GM20431 (cell line): ENCODE measurements around the gene CD300LB.
"Not testable (repeated sequence)": the region's sequence is repeated elsewhere in the genome, so short reads cannot be mapped to it uniquely, and the experiment has no call there.

Experiments
- in situ Hi-C: fragments of 300-500 bp; cut with MseI, MboI; formaldehyde crosslinking; loops from one replicate; pipeline ENCODE4 v1.15.0; 2020; ENCODE audit warnings: low sequenced_read_pairs; ENCODE audit not compliant: unreplicated experiment

CD300LB gene

DNA sequence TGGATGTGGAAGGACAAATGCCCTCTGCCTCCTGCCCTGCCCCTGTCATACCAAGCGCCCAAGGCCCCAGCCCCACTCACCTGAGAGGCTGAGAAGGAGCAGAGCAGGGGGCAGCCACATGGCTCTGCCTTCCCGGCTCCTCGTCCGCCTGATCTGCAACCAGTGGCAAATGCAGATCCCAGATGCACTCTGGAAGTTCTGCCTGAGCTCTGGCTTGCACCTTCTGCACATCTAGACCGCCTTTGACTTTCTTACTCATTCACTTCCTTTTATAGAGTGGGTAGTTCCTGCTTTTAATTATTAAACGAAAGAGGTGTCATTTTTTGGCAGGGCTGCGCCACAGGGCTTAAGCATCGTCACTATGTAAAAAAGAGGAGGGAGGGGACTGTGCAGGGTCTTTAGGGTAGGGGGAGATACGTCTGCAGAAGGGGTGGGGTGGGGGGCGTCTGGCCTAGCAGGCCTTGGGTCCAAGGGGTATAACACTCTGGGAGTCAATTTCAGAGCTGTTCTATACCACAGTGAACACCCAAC lies at the start of gene CD300LB:
TSS of gene CD300LB (minus strand) at position 245 of the 531 bp plus-strand sequence. CDS start at position 120, 125 bp downstream.
- in situ Hi-C loops: no loop called here

DNA sequence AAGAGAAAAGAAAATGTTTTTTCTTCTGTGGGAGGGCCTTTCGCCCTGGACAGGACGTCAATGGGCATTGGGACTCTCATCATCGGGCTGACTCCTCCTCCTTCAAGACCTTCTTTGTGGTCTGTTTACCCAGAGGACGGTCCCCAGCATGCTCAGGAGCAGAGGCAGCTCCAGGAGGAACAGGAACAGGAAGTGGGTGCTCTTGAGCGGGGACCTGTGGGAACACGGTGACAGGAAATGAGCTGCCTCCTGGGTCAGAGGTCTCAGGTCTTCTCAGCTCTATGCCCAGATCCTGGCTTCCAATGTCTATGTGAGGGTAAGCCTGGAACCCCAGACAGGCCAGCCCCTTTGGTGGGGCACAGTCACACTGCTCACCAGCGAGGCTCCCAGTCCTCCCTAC lies 48.6 kb upstream of the CD300LB start:
- in situ Hi-C loops: no loop called here

DNA sequence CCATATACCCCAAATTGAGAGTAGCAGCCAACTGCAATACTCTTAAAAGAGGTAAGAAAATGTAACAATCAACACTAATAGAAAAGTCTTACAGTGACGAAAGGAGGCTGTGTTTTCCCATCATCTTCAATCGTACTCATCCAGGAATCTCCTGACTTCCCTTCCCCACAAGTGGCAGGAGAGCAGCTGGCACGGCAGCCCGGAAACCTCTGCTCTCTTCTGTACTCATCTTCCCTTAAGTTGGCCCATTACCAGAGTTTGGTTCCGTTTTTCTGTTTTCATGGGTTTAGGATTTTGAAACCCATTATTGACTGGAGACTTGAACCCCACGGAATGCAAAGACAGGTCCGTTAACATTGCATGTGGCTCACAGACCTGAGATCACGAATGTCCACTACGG lies 47.7 kb upstream of the CD300LB start:
- in situ Hi-C loops: no loop called here

DNA sequence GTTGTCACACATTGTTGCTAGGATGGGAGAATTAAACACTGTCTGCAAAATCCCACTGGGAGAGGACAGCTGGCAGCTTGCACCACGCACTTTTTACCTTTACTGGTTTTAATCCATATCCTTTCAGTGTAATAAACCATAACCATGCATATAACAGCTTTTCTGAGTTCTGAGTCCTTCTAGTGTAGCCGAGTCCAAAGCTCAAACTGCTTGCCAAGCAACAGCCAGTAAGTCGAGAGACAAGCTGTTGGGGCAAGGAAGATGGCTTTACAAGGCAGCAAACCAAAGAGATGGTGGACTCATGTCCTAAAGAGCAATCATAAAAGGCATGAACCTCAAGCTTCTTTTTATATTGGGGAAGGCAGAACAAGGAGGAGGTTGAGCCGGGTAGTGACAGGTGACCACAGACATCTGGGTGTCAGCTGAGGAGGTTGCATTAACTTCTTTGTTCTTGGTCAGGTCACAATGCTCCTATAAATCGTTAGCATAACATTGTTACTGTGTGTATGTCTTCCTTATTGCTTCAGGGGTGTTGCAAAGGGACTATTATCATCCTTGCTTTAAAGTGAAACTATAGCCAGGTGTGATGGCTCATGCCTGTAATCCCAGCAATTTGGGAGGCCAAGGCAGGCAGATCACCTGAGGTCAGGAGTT lies 43.3 kb upstream of the CD300LB start:
- in situ Hi-C loops: no loop called here

DNA sequence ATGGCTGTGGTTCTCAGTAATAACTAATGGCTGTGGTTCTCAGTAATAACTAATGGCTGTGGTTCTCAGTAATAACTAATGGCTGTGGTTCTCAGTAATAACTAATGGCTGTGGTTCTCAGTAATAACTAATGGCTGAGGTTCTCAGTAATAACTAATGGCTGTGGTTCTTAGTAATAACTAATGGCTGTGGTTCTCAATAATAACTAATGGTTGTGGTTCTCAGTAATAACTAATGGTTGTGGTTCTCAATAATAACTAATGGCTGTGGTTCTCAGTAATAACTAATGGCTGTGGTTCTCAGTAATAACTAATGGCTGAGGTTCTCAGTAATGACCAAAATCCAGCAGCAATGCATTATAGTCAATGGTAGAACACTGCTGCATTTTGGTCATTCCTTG lies 42.4 kb upstream of the CD300LB start:
- in situ Hi-C loops: not testable (repeated sequence)

DNA sequence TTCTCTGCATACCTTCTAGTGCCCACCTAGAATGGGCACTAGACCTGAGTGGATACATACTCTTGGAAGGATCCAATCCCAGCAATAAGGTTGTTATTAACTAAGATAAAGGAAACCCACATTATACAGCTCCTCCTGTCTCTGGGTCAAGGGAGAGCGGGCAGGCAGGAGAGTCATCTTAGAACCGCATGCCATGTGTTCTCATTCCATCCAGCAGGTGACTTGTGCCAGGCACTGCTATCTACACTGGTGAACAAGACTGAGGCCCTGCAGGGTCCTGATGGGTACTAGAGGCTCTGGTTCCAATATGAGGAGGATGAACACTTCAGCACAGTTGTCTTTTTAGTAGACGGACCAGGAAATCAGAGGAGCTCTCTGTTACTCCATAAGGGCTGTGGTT lies 41.9 kb upstream of the CD300LB start:
- in situ Hi-C loops: no loop called here

DNA sequence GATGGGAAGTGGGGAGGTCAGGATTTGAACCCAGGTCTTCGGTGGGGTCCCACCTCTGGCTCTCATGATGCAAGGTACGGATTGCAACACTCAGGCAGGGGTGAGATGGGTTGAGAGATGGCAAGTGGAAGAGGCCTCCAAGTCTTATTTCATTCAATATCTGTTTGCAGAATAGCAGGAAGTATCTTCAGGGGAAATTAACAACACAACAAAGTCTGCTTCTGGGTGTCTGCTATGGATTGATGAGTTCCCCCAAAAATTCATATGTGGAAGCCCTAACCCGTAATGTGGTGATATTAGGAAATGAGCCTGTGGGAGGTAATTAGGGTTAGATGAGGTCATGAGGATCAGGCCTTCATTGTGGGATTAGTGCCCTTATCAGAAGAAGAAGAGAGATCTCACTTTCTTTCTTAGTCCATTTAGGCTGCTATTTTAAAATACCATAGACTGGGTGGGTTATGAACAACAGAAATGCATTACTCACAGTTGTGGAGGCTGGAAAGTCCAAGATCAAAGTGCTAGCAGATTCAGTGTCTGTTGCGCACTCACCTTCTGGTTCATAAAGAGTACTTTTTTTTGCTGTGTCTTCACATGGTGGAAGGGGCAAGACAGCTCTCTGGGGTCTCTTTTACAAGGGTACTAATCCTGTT lies 40.5 kb upstream of the CD300LB start:
- in situ Hi-C loops: no loop called here

DNA sequence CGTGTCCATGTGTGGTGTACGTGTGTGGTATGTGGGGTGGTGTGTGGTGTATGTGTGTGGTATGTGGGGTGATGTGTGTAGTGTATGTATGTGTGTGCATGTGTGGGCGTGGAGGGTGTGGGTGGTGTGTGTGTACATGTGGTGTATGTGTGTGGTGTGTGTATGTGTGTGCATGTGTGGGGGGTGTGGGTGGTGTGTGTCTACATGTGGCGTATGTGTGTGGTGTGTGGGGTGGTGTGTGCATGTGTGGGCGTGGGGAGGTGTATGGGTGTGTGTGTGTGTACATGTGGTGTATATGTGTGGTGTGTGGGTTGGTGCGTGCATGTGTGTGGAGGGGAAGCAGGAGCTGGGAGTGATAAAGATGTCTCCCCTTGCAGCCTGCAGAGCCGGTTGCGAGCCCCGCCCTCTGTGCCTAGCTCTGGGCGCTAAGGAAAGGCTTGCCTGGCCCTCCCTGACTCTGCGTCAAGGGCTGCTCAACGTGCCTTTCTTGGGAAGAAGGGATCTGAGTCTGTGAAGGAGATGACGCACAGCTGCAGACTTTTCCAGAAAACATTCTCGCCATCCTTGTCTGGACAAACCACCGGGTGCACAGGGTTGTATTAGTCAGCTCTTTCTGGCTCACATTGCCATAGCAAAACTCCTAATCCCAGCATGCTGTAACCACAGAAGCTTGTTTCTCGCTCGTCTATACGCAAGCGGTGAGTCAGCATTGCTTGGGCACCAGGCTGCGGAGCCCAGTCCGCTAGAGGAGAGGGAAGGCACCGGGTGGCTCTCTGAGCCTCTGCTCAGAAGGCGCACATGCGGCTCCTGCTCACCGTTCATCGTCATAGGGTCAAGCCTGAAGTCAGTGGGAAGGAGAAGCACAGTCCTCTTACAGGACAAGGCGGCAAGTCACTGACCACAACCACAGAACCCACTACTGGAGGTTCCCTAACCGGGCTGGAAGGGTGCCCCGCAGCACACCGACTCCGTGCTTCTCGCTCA lies 38.0 kb upstream of the CD300LB start:
- in situ Hi-C loops: no loop called here

DNA sequence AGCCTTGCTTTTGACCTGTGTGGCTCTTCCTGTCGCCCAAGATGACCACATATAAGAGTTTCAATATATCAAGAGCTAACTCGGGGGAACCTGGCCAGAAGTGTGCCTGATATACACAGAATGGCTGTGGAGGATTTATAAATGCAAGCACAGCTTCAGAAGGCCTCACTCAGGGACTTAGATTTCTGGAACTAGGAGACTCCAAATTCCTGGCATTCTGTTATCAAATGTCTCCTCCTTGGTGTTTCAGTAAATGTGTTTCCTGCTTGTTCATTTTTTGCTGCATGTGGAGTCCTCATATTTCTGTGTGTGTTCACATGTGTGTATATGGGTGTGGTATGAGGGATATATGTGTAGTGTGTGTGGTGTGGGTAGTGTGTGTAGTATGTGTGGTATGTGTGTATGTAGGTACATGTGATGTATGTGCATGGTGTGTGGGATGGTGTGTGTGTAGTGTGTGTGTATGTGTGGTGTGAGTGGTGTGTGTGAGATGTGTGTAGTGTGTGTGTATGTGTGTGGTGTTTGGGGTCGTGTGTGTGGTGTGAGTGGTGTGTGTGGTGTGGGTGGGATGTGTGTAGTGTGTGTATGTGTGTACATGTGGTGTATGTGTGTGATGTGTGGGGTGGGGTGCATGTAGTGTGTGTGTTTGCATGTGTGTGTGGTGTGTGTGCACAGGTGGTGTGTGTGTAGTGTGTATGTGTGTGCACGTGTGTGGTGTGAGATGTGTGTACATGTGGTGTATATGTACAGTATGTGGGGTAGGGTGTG lies 37.0 kb upstream of the CD300LB start:
- in situ Hi-C loops: no loop called here

DNA sequence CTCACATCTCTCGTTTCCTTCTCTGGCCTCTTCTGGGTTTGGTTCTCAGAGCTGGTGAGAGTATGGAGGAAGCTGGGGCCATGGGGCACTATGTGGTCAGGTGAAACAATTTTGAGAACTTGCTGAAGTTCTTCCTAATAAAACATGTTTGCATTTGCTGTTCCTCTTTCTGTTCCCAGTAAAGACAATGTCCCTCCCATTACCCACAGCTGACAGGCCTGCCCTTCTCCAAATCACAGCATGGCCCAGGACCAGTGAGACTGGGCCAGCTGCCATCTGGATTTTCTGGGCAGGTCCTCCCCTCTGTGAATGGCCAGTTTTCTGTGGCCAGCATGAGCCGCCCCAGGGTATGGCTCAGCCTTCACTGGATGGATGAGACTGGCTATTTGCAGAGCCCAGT lies 36.1 kb upstream of the CD300LB start, which contains the start of gene CD300H:
TSS of gene CD300H (minus strand) at position 113 of the 400 bp plus-strand sequence.
- in situ Hi-C loops: no loop called here

DNA sequence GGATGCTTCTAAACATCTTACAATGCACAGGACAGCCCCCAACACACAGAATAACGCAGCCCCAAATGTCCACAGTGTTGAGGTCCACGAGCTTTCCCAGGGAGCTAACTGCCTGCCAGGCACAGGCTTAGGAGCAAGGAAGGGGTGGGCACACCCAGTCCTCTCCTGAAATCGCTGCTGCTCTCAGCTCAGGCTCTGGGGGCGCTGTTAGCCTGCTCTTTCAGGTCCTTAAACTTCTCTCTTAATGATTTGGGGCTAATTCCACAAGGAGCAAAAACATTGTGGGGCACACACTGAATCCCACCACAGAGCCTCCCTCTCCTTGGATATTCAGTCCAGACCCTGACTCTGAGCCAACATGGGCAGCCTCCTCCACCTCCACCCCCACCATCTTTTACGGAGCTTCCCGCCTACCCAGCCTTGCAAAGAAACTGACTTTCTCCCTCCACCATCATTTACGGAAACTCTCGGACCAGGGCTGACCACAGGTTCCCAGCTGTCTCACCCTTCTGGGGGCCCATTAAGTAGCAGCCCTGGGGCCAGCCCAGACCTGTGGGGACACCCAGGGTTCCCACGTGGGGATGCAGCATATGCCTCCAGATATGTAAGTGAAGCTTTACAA lies 35.0 kb upstream of the CD300LB start:
- in situ Hi-C loops: no loop called here

DNA sequence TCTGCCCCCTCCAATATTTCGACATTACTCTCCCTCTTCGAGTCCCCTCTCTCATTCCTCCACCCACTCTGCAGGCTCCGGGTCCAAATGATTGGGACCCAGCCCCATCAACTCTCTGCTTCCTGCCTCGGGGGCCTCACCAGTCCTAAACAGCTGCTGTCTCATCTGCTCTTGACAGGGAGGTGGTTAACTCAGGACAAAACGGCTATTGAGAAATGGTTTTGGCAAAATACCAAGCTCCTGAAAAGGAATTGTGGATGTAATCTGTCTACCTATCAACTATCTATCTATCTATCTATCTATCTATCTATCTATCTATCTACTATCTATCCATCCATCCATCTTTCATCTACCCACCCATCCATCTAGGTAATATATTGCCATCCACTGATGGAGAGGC lies 33.9 kb upstream of the CD300LB start:
- in situ Hi-C loops: no loop called here

DNA sequence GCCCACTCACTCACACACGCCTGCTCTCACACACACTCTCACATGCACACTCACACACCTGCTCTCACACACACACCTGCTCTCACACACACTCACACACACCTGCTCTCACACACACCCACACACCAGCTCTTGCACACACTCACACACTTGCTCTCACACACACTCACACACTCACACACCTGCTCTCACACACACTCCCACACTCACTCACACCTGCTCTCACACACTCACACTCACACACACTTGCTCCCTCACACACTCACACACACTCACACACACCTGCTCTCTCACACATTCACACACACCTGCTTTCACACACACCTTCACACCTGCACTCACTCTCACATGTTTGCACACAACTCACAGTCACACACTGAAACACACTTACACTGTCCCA lies 32.1 kb upstream of the CD300LB start:
- in situ Hi-C loops: no loop called here

DNA sequence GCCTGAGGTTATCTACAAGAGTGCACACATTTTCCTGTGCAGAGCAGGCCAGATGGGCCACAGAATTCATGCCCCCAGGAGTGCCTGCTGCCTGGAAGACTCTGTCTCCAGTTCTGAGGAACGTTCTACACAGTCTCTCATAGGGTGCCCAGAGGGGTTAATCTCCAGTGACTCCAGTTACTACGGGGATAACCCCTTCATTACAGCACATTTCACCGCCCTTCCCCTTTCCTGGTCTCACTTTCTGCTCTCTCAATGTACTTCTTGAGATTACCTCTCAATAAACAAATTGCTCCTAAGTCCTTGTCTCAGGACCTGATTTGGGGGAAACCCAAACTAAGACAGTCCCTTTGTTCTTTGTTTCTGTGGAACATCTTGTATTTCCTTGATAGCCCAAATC lies 30.3 kb upstream of the CD300LB start:
- in situ Hi-C loops: no loop called here

DNA sequence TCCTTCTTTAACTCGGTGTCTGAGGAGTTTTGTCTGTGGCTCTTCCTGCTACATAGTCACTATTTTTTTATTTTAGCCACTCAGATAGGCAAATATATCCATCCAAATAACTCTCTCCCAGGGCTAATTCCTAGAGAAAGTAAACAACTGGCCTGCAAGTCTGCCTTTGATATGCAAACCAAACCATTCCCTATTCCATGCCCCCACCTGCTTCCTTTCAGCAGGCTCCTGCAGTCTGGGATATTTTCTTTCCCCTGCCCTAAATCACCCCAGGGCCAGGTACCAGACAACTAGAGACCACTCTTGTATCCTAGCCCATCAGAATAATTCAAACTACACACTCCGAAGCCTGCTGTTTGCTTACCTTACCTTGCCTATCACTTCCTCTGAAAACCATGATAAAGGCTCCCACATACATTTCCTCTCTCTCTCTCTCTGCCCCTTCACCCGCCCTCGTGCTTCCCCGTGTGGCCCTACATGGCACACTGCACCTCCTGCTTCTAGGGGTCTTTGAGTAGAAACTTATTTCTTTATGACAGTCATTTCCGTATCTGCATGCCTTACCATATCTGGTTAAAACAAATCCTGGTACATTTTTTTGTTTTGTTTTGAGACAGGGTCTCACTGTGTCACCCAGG lies 27.7 kb upstream of the CD300LB start:
- in situ Hi-C loops: no loop called here

DNA sequence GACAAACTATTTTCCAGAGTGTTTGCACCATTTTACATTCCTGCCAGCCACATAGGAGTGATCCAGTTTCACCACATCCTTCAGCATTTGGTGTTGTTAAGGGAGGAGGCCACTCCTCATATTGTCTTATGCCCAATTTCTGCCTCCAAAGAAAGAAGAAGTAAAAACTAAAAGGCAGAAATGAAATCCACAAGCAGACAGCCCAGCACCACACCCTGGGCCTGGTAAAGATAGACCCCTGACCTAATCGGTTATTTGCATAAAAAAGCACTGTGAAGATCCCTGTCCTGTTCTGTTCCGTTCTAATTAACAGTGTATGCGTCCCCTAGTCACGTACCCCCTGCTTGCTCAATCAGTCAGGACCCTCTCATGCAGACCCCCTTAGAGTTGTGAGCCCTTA lies 27.1 kb upstream of the CD300LB start:
- in situ Hi-C loops: not testable (repeated sequence)

DNA sequence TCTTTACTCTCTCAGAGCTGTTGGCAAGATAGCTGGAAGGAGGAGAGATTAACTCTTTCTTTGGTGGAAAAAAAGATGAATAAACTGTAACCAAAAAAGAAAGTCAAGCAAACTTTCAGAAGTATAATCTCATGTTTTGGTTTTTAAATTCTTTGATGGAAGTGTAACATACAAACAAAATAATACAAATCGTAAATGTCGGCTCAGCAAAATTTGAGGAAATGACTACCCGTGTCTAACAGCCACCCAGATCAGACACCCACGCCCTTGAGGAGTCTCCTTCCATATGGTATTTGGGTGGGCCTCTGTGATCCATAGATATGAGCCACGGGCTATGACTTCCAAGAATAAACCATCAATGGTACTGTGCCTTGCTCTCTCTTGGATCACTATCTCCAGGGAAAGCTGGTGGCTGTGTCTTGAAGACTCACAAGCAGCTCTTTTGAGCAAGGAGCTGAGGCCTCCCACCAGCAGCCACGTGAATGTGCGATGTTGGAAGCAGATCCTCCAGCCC lies 24.2 kb upstream of the CD300LB start:
- in situ Hi-C loops: no loop called here

DNA sequence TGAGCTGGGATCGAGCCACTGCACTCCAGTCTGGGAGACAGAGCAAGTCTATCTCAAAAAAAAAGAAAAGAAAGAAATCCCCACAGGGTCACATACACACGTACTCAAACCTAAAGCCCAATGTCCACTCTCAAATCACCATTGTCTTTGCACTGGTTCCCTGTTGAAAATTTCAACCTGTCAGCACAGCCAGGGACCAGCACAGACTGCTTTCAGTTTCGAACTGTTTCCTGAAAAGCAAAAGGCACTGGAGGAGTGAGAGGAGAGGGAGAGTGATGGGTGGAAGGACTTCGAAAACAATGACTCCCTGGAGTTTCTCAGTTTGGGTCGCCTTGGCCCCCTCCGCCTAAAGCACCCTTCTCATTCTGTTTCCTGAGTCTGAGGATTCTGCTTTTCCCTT lies 23.6 kb upstream of the CD300LB start:
- in situ Hi-C loops: no loop called here

DNA sequence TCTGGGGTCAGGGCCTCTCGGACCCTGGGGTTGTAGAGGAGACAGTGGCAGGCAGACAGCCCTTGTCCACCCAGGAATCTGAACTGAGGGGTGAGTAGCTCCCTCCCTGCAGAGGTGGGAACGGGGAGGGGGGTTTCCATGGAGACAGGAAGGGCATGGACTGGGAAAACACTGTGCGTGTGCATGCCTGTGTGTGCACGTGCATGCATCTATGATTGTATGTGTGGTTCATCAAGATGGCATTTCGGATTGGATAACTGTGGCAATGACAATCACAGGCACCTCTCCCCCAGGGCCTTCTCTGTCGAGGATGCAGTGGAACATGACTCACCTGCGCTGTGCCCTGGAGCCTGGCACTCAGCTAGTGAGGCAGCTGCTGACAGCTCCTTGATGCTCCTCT lies 20.8 kb upstream of the CD300LB start:
- in situ Hi-C loops: no loop called here
